ENCODE measurements around the gene TRERF1.
"Not testable (repeated sequence)": the region's sequence is repeated elsewhere in the genome, so short reads cannot be mapped to it uniquely, and the experiment has no call there.

Gene TRERF1

DNA sequence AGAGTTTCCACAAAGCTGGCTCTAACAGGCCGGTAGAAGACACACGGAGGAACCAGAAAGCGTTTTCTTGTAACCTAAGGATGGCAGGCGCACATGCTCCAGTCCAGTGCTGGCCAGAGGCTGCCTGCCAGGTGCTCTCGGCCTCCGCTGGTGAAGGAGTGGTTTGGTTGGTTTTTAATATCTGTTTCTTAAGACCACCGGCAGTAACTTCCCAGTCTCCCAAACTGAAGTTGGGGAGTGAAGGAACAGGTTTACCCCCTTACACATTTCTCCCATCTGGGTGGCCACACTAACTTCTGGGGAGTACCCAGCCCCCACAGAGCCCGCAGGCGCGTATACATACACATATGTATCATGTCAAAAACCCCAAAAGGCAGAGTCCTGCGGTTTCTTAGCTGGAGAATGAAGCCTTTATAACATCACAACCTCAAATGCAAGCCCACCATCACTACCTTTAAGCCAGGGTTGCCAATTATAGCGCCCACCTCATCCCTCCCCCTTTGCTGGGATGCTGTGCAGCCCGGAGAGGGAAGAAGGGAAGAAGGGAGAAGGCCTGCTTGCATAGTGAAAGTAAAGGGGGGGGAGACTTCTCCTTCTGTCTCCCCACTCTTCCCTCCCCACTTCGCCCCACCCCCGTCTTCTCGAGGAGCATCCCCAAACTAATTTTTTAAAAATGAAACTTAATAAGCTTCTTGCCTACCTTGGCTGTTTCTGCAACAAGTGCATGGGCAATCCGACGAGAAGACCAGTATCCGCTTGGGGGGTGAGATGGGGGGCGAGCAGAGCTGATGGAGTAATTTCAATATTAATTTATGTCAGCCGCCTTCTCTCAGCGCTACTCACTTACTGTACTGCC, 1.0 kb downstream of the TRERF1 start:
- peak overlapping the region; percentile 94 for H3K4me3 ChIP-seq (ENCODE audit: low read depth, low read length)
- no peak for DNase-seq (ENCODE audit: low read depth)
- no peak for TF ChIP-seq CTCF (IDR thresholded peaks at IDR 0.05; ENCODE audit: insufficient read depth, low read depth, low read length, missing control alignments)

DNA sequence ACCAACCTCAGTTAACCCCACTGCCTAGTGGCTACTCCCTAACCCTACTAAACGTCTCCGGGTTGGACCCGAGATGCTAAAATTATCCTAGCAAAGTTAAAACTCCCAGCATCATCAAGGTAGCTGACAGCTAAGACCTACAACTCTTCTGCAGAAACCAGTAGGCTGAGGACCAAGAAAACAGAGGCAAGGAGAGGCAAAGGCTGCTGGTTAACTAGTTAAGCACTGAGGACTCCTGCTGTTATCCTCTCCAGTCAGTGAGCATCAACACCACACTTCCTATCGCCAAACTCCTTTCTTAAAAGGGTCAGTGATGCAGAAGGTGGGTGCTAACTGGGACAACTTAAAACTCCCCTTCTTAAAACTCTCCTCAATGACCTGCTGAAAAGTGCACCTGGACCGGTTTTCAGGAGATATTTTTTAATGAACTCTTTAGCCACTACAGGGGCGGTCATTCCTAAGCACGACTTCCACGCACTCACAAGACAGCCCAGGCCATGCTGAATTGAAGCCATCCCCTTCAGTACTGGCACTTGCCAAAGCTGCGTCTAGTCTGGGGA, 1.7 kb downstream of the TRERF1 start:
- DNase-seq (ENCODE audit: low read depth): no peak
- peak overlapping the region; percentile 94 for H3K4me3 ChIP-seq (ENCODE audit: low read depth, low read length)

GRCh38 chr6:42448927-42449659, 2.6 kb downstream of the TRERF1 start:
- no peak for DNase-seq (ENCODE audit: low read depth)
- TF ChIP-seq CTCF (IDR thresholded peaks at IDR 0.05; ENCODE audit: insufficient read depth, low read depth, low read length, missing control alignments): no peak
- peak overlapping the region; percentile 94 for H3K4me3 ChIP-seq (ENCODE audit: low read depth, low read length)

More for the DNA sequence above, 1.7 kb downstream of the TRERF1 start:
- TF ChIP-seq CTCF (IDR thresholded peaks at IDR 0.05; ENCODE audit: insufficient read depth, low read depth, low read length, missing control alignments): no peak

GRCh38 chr6:42448391-42448790, 3.3 kb downstream of the TRERF1 start:
- TF ChIP-seq CTCF (IDR thresholded peaks at IDR 0.05; ENCODE audit: insufficient read depth, low read depth, low read length, missing control alignments): no peak
- no peak for DNase-seq (ENCODE audit: low read depth)
- H3K4me3 ChIP-seq (ENCODE audit: low read depth, low read length): no peak overlapping the region

DNA sequence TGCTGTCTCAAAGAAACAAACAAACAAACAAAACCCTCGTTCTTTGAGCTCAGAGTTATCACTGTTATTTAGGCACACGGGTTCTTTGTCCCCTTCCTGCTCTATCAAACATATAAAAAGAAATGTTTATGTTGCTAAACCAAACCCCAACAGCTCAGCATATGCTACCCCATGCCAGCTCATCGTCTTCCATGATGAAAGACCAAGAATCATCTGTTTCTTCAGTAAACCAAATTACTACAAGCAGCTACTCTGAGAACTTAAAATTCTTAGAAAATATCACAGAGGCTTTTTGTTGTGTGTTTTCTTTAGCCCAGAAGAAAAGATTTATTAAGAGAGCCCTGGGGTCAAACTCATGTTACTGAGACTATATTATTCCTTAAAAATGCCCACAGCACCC, 4.7 kb downstream of the TRERF1 start:
- DNase-seq (ENCODE audit: low read depth): no peak
- no peak for TF ChIP-seq CTCF (IDR thresholded peaks at IDR 0.05; ENCODE audit: insufficient read depth, low read depth, low read length, missing control alignments)
- H3K4me3 ChIP-seq (ENCODE audit: low read depth, low read length): no peak overlapping the region

- H3K4me3 ChIP-seq (ENCODE audit: low read depth, low read length): no peak overlapping the region
- DNase-seq (ENCODE audit: low read depth): no peak
- TF ChIP-seq CTCF (IDR thresholded peaks at IDR 0.05; ENCODE audit: insufficient read depth, low read depth, low read length, missing control alignments): no peak
Observed at GRCh38 chr6:42446370-42446769, 5.4 kb downstream of the TRERF1 start.

DNA sequence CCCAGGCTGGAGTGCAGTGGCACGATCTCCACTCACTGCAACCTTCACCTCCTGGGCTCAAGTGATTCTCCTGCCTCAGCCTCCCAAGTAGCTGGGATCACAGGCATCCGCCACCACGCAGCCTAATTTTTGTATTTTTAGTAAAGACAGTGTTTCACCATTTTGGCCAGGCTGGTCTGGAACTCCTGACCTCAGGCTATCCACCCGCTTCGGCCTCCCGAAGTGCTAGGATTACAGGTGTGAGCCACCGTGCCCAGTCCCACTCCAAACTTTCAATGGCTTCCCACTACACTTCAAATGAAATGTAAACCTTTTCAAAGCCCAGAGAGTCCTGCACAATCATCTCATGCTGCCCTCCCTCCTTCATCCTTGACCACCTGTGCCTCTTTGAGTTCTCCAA, 5.8 kb downstream of the TRERF1 start:
- H3K4me3 ChIP-seq (ENCODE audit: low read depth, low read length); DNase-seq (ENCODE audit: low read depth): not testable (repeated sequence)
